Measurements from ENCODE around the gene SYCN.

The SYCN gene

DNA sequence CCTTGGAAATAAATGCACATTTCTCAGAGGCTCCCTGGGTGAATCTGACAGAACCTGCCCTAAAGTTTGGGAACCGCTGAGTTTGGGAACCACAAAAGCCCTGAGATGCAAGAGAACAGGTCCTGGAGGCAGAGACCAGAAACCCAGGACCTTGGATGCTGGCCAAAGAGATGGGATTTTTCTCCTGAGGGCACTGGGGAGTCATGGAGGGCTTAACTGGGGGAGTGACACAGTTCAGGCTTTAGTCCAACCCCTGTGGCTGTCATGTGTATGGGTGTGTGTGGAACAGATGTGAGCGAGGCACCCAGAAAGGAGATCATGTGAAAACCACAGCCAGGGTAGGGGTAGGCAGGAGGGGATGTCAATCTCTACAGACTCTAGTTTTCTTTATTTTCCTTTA is 11.2 kb downstream of the SYCN start:
- no peak for DNase-seq

DNA sequence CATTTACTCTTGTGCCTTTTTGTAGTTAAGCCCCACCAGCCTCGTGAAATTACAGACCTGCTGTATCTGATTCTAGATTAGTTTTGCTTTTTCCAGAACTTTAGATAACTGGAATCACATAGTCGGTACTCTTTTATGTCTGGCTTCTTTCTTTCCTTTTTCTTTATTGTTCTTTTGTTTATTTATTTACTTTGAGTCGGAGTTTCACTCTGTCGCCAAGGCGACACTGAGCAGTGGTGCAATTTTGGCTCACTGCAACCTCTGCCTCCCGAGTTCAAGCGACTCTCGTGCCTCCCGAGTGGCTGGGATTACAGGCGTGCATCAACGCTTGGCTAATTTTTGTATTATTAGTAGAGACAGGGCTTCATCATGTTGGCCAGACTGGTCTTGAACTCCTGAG is 13.3 kb downstream of the SYCN start:
- DNase-seq: no peak

DNA sequence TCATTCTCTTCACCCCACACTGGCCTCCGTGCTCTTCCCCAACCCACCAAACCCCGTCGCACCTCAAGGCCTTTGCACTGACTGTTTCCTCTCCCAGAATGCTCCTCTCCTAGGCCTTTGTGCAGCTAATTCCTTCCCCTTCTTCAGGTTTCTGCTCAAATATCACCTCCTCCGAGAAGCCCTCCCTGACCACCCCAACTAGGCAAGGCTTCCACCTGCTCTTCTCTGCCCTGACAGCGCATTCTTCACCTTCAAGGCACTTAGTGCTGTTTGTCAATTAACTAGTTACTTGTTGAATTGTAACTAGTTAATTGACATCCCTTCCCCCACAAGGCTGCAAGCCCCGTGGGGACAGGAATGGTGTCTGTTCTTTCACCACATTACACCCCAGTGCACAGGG is 15.1 kb downstream of the SYCN start:
- no peak for DNase-seq

DNA sequence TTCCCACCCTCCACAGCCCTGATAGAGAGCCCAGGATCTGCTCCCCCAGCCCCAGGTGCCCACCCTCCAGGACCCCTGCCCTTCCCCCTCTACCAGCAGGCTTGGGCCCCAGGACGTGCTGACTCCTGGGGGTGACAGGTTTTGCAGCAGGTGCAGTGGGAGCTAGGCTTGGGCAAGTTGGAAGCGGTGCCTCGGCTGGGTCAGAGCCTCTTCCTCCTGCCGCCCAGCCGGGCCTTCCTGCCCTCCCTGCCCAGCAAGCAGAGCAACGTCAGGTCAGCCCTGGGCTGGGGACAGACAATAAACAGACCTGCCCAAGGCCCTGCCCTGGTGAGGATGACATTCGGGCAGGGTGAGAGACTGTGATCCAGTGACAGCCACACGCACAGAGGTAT is 16.5 kb downstream of the SYCN start:
- DNase-seq: no peak

DNA sequence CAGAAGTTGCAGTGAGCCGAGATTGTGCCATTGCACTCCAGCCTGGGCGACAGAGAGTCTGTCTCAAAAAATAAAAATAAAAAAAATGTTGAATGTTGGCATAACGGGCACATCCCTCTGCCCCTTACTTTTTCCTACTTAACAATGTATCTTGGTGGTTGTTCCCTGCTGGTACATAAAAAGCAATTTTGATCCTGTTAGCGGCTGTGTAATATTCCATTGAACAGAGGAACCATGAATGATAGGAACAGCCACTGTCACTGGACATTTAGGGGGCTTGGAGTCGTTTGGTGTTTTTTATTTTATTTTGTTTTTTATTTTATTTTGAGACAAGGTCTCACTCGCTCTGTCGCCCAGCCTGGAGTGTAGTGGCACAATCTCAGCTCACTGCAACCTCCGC is 17.7 kb downstream of the SYCN start:
- no peak for DNase-seq

DNA sequence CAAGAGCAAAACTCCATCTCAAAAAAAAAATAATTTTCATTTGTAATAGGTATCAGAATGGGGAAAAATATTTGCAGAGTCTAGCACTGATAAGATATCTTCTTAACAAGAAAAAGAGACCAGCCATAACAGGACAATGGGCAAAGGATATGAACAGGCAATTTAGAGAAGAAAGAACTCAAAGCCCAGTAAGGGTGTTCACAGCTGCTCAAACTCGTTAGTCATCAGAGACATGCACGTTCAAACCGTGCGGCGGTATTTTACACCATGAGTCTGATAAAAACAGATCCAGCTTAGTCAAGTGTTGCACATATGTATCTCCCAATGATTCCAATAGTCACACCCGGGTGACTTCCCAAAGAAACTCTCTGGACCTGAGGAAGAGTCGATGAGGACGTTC is 21.0 kb downstream of the SYCN start:
- no peak for DNase-seq

DNA sequence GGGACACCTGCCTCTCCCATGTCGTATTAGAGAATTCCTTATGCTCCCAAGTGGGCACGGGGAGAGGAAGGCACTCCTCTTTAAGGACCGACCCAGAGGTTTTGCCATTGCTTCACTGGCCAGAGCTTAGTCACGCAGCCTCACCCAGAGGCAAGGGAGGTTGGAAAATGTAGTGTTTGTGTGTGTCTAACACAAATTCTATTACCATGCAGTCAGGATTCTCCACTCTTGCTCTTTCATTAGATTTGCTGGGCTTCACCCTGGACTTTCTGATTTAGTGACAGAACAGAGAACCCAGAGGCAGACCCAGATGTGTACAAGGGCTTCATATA is 21.9 kb downstream of the SYCN start:
- DNase-seq: no peak

DNA sequence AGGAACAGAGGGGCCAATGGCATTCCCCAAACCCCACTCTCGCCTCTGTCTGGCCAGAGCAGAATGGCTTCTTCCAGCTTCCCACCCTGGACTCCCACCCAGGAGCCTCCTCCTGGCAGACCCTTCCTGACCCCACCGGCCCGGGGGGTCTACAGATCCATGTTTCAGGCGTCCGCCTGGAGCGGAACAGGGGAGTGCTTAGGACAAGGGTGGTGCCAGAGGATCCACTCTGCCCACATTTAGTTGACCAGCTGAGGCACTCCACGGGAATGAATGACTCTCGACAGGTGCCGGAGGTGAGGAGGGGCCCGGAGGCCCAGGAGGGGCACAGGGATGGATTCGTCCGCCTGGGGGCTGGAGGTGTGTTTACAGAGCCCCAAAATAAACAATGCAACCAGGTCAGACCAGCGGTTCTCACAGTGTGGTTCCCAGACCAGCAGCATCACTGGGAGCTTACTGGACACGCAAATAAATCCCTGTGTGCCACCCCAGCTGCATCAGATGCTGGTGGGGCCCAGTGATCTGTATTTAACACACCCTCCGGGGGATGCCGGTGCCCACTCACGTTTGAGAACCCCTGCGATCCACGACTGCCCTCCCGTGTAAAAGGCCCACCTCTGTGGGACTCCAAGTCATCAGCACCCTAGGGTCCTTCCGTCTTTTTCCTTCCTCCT is 22.4 kb downstream of the SYCN start:
- DNase-seq: no peak

DNA sequence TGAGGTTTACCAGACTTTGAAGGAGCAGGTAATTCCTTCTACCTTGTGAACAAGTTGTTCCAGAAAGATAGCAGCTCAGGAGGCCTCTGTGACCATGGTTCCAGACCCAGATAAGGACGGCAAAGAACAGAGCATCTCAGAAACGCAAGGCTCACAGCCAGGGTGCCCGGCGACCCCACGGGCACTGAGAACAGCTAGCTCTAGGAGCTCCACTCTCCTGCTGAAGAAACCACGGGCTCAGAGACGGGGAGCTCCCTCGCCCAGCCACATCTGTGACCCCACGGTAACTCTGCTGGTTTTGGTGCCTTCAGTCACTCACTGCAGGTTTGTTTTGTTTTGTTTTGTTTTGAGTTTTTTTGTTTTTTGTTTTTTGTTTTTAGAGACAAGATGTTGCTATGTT is 23.3 kb downstream of the SYCN start:
- DNase-seq: no peak

DNA sequence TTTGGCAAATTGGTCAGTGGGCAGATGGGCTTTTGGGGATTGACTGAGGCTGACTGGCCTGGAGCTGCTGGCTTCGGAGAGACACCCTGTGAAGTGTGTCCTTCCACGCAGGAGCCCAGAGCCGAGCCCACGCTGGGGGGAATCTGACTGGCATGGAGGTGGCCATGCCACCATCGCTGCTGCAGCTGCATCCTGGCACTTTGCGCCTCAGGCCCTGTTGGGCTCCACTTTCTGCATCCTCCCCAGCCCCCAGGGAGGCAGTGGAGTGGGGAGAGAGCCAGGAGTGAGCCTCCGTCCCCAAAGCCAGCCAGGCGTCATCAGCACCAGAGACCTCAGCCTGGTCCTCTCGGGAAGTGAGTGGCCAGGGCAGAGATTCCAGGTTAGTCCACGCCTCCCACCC is 24.3 kb downstream of the SYCN start:
- no peak for DNase-seq

DNA sequence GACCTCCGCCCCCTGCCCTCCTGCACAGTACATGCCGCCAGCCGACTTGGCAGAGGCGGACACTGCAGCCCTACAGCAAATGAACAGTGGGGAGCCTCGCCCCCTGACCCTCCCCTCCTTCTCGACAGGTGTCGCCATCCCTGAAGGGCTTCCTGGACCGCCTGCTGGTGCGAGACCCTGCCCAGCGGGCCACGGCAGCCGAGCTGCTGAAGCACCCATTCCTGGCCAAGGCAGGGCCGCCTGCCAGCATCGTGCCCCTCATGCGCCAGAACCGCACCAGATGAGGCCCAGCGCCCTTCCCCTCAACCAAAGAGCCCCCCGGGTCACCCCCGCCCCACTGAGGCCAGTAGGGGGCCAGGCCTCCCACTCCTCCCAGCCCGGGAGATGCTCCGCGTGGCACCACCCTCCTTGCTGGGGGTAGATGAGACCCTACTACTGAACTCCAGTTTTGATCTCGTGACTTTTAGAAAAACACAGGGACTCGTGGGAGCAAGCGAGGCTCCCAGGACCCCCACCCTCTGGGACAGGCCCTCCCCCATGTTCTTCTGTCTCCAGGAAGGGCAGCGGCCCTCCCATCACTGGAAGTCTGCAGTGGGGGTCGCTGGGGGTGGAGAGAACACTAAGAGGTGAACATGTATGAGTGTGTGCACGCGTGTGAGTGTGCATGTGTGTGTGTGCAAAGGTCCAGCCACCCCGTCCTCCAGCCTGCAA is 25.6 kb downstream of the SYCN start:
- DNase-seq: no peak

DNA sequence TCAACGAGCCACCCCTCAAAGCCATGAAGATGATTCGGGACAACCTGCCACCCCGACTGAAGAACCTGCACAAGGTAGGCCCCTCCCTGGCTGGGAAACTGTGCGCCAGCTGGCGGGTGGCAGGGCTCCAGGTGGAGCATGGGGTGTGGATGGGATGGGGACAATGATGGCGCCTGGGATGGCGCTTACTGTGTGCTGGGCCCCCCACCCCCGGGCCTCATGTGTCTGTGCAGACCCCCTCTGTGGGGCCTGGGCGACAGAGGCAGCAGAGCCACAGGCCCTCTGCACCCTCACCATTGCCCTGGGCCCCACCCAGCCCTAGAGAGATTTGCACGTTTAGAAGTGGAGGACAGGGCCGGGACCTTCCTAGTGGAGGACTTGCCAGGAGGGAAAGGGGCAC is 26.3 kb downstream of the SYCN start:
- DNase-seq: no peak

DNA sequence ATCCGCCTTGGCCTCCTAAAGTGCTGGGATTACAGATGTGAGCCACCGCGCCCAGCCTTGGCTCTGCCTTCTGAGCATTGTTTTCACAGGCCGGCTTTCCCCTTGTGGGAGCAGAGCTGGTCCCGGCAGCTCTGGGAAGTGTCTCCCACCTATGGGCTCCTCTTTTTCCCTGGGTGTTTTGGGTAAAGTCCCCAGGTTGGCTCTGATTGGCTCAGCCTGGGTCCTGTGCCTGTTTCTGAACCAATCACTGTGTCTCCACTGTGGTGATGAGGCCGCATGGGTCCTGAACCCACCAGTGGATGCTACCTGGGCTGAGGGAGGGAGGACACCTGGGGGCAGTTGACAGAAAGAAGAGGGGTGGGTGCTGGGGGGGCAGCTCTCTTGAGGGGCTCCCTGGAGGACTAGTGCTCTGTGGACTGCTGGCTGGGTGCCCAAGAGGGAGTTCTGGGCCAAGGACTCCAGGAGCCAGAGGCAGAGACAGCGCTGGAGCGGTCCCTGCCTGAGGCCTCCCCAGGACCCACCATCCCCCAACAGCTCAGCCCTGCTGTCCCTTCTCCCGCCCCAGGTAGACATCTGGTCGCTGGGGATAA is 26.9 kb downstream of the SYCN start:
- DNase-seq: no peak

DNA sequence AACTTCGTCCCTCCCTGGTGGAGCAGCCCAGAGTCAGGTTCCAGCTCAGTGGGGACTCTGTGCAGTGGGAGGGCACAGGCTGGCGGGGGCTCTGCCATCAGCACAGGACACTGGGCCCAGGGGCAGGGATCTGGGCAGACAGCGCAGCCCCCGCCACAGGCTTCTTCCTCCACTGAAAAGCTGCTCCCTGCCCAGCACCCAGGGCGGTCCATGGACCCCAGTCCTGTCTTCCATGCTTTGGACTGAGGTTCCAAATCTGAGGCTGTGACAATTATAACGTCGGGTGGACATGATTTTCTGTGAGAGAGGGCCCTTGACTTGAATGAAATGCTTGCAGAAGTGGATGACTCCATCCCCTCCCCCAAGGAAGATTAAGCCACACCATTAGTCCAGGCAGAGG is 28.5 kb downstream of the SYCN start:
- no peak for DNase-seq

DNA sequence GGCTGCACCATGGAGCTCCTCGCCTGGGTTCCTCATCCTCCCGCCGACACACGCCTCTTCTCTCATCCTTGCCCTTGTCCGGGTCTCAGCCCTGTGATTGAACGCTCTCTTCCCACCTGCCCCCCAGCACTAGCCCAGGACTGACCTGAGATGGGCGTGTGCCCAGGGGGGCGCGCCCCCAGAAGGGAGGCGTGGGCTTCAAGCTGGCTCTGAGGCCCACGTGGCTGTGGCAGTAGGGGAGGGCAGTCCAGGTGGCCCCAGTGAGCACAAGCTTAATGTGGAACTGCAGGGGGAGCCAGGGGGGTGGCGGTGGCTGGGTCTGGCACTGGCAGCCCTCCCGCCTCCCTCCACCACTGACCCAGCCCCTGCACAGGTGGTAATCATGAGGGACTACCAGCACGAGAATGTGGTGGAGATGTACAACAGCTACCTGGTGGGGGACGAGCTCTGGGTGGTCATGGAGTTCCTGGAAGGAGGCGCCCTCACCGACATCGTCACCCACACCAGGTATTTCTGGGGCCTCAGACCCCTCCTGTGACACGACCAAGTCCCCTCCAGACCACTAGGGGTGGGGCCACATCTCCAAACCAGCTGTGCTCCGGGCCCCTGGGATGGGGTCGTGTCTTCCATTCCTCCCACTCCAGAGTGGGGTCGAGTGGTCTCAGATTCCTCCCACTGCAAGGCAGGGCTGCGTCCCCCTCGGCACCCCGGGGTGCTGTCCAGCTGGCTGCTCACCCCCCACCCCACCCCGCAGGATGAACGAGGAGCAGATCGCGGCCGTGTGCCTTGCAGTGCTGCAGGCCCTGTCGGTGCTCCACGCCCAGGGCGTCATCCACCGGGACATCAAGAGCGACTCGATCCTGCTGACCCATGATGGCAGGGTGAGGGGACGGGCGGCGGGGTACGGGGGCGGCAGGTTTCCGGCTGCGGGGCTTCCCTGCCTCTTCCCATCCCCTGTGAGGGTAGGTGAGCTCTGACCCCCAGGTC is 29.2 kb downstream of the SYCN start:
- DNase-seq: no peak

DNA sequence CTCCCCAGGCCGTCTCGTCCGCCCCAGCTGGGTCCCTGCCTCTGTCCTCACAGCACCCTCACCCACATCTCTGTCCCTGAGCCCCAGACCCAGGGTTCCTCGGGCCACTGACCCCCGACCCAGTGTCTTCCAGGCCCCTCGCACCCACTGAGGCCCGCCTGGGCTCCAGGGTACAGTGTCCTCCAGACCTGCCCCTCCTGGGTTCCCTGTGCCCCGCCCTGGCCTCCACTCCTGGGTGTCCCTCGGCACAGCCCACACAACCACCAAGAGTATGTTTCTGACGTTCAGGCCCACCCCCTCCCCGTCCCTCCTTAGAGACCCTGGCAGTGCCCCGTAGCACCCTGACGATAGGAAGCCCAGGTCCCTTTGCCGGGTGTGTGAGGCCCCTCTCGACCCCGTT is 29.9 kb downstream of the SYCN start:
- DNase-seq: no peak

DNA sequence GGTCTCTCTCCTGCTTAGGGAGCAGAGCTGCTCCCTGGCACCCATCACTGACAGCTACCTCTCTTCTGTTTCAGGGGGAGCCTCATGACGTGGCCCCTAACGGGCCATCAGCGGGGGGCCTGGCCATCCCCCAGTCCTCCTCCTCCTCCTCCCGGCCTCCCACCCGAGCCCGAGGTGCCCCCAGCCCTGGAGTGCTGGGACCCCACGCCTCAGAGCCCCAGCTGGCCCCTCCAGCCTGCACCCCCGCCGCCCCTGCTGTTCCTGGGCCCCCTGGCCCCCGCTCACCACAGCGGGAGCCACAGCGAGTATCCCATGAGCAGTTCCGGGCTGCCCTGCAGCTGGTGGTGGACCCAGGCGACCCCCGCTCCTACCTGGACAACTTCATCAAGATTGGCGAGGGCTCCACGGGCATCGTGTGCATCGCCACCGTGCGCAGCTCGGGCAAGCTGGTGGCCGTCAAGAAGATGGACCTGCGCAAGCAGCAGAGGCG is 30.5 kb downstream of the SYCN start:
- DNase-seq: no peak

DNA sequence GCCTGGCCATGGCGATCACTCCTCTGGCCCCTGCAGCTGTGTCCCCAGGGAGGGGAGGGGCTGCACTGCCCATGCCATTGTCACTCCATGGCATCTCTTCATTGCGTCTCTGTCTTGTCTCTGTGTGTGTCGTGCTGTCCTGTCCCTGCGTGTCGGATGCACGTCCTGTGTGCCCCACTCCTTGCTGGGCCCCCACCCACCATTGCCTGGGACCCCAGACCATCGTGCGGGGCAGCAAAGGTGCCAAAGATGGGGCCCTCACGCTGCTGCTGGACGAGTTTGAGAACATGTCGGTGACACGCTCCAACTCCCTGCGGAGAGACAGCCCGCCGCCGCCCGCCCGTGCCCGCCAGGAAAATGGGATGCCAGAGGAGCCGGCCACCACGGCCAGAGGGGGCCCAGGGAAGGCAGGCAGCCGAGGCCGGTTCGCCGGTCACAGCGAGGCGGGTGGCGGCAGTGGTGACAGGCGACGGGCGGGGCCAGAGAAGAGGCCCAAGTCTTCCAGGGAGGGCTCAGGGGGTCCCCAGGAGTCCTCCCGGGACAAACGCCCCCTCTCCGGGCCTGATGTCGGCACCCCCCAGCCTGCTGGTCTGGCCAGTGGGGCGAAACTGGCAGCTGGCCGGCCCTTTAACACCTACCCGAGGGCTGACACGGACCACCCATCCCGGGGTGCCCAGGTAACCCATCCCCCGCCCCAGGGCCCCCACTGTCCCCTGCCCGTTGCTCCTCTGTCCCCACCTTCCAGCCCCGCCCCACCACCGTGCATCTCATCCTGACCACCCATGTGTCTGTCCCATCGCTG is 31.2 kb downstream of the SYCN start:
- no peak for DNase-seq

DNA sequence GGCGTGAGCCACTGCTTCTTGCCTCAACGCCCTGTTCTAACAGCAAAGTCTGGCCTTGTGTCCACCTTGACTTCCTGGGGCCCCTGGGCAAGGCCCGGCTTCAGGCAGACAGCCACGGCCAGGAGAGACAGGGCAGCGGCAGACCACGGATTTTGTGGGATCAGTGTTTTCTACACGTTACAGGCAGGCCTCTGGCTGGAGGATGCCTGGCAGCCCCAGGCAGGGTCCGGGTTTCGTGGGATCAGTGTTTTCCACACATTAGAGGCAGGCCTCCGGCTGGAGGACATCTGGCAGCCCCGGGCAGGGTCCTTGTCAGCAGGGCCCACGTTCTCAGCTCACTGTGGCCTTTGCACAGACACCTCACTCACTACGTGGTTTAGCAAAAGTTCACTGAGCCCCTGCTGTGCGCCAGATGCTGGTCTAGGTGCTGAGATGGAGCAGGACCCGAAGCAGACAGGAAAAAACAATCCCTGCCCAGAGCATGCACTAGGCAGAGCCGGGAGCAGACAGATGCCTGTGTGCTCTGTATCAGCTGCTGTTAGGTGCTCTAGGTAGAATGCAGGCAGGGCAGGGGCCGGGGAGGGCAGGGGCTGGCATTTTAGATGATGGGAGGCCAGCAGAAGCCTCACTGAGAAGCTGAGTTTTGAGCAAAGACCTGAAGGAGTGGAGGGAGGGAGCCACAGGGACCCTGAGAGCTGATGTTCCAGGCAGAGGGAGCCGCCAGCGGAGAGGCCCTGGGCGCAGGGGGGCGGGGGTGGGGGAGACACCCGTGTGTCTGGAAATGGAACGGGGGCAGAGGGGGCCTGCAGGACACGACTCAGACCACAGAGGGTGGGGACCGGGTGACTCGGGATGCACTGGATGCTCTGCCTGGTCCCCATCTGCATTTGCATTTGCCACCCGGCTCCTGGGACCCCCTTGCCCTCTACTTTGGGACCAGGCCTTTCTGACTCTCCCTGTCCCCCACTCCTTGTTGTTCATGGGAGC is 32.3 kb downstream of the SYCN start:
- DNase-seq: no peak

DNA sequence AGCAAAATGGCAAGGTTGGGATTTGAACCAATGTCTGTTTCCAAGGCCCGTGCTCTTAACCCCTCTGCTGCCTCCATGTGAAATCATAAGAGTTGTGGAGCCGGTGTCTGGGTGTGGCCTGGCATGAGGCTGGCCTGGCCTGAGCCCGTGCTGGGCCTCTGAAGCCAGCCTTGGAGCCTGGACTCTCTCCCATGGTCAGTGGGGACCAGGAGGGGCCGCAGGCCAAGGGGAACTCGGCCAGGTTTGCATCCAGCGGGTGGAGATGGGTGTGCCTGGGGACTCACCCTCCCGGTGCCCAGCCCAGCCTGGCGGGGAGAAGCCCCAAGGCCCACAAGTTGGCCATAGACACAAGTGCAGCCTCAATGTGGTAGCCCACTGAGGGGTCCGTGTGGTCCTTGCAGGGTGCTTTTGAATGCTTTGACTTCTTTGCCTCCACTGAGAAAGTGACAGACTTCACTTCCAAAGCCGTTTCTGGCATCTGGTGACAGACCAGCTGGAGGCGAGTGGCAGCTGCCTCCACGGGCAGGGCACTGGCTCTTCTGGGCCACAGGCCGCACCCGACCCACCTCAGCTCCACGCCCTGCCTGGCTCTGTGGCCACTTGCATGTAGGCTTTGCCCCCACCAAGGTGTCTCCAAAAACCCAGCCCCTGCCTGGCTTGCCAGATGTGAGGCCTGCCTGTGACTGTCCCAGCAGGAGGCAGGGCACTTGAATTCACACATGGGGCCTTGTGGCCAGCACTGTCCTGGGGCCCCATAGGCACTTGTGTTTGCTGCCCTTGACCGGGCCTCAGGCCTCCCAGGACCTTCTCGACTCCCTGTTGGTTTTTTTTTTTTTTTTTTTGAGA is 33.5 kb downstream of the SYCN start:
- DNase-seq: no peak

Measured in bone marrow (tissue), 2 donors.